ENCODE results near the gene S100A16. TPM values are rescaled to one million over a fixed set of nuclear protein-coding genes. Genes with fewer than 3 reads are reported as not detected.
"Not testable (repeated sequence)": the region's sequence is repeated elsewhere in the genome, so short reads cannot be mapped to it uniquely, and the experiment has no call there.

S100A16 gene
- total RNA-seq, 1 donor from 2014 or later = 143 TPM

DNA sequence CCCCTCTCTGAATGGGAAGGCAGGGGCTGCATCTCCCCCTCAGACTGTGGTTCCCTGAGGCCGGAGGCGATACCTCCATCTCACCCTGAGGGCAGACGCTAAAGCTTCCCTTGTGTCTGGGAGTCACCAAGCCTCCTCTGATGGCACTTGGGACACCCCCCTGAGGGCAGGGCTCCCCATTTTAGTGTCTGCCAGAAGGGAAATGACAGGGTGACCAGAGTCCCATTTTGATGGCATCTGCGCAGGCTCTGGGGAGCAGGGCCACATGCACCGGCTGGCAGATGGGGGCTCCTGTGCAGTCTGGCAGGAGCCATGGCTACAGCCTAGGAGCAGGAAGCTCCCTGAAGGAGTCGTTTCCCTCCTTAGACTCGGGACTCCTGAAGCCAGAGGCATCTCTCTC is 48.9 kb downstream of the S100A16 start:
- H3K36me3 Mint-ChIP-seq (ENCODE audit: unreplicated experiment) = no peaks in the 10 kb centered on the region
- peaks cover 50% of the 10 kb centered on the region for H3K4me1 Mint-ChIP-seq (ENCODE audit: unreplicated experiment)
- H3K27ac Mint-ChIP-seq (ENCODE audit: unreplicated experiment) = peak overlapping the region; percentile 82
- DNase-seq (ENCODE audit: extremely low spot score, unreplicated experiment) = no peak
- no peaks in the 10 kb centered on the region for H3K9me3 Mint-ChIP-seq (ENCODE audit: unreplicated experiment)
- TF ChIP-seq, protein P1, sequence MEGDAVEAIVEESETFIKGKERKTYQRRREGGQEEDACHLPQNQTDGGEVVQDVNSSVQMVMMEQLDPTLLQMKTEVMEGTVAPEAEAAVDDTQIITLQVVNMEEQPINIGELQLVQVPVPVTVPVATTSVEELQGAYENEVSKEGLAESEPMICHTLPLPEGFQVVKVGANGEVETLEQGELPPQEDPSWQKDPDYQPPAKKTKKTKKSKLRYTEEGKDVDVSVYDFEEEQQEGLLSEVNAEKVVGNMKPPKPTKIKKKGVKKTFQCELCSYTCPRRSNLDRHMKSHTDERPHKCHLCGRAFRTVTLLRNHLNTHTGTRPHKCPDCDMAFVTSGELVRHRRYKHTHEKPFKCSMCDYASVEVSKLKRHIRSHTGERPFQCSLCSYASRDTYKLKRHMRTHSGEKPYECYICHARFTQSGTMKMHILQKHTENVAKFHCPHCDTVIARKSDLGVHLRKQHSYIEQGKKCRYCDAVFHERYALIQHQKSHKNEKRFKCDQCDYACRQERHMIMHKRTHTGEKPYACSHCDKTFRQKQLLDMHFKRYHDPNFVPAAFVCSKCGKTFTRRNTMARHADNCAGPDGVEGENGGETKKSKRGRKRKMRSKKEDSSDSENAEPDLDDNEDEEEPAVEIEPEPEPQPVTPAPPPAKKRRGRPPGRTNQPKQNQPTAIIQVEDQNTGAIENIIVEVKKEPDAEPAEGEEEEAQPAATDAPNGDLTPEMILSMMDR (IDR thresholded peaks at IDR 0.05) = no peak
- no peak overlapping the region for H3K4me3 Mint-ChIP-seq (ENCODE audit: unreplicated experiment)
- H3K27me3 Mint-ChIP-seq (ENCODE audit: unreplicated experiment) = no peaks in the 10 kb centered on the region

DNA sequence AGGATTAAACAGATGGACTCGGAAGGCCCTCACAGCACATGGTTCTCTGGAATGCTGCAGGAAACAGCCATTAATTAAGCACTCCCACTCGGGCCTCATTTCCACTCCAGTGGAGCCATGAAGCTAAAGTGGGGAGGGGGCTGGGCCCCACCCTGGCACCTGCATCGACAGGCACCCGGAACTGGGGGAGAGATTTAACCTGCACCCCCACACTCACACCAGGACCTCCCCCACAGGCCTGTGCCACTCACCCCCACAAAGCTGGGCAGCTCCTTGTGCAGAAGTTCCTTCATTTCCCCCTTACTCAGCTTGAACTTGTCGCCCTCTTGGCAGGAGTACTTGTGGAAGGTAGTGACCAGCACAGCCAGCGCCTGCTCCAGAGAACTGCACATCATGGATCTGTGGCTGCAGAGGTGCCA is 49.4 kb downstream of the S100A16 start:
- H3K27me3 Mint-ChIP-seq (ENCODE audit: unreplicated experiment) = no peaks in the 10 kb centered on the region
- H3K27ac Mint-ChIP-seq (ENCODE audit: unreplicated experiment) = no peak overlapping the region
- DNase-seq (ENCODE audit: extremely low spot score, unreplicated experiment) = no peak
- H3K9me3 Mint-ChIP-seq (ENCODE audit: unreplicated experiment) = no peaks in the 10 kb centered on the region
- TF ChIP-seq, protein P1 (IDR thresholded peaks at IDR 0.05) = no peak
- H3K36me3 Mint-ChIP-seq (ENCODE audit: unreplicated experiment) = no peaks in the 10 kb centered on the region
- H3K4me3 Mint-ChIP-seq (ENCODE audit: unreplicated experiment) = no peak overlapping the region
- H3K4me1 Mint-ChIP-seq (ENCODE audit: unreplicated experiment) = peaks cover 46% of the 10 kb centered on the region

DNA sequence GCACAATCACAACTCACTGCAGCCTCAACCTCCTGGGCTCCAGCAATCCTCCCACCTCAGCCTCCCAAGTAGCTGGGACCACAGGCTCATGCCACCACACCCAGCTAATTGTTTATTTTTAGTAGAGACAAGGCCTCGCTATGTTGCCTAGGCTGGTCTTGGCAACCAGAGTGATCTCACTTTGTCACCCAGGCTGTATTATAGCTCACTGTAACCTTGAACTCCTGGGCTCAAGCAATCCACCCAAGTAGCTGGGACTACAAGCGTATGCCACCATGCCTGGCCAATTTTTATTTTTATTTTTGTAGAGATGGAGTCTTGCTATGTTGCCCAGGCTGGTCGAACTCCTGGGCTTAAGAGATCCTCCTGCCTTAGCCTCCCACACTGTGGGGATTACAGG is 50.9 kb downstream of the S100A16 start:
- not testable (repeated sequence) for H3K36me3 Mint-ChIP-seq (ENCODE audit: unreplicated experiment); H3K9me3 Mint-ChIP-seq (ENCODE audit: unreplicated experiment); DNase-seq (ENCODE audit: extremely low spot score, unreplicated experiment); H3K27me3 Mint-ChIP-seq (ENCODE audit: unreplicated experiment); H3K4me3 Mint-ChIP-seq (ENCODE audit: unreplicated experiment)
- H3K27ac Mint-ChIP-seq (ENCODE audit: unreplicated experiment) = peak overlapping the region; percentile 56
- peaks cover 34% of the 10 kb centered on the region for H3K4me1 Mint-ChIP-seq (ENCODE audit: unreplicated experiment)

GRCh38 chr1:153561466-153561985 is 51.4 kb downstream of the S100A16 start:
- Mint-ChIP-seq H3K27ac (ENCODE audit: unreplicated experiment) (peak overlapping the region; percentile 56), H3K9me3 (ENCODE audit: unreplicated experiment) (no peaks in the 10 kb centered on the region), H3K4me3 (ENCODE audit: unreplicated experiment) (no peak overlapping the region), H3K4me1 (ENCODE audit: unreplicated experiment) (peaks cover 29% of the 10 kb centered on the region), H3K27me3 (ENCODE audit: unreplicated experiment) (no peaks in the 10 kb centered on the region), H3K36me3 (ENCODE audit: unreplicated experiment) (no peaks in the 10 kb centered on the region)
- TF ChIP-seq, protein P1 (IDR thresholded peaks at IDR 0.05) = no peak
- DNase-seq (ENCODE audit: extremely low spot score, unreplicated experiment) = no peak

- peaks cover 24% of the 10 kb centered on the region for H3K4me1 Mint-ChIP-seq (ENCODE audit: unreplicated experiment)
Observed at GRCh38 chr1:153560771-153561465, 52.0 kb downstream of the S100A16 start.

More at GRCh38 chr1:153560771-153561465, 52.0 kb downstream of the S100A16 start:
- no peak overlapping the region for H3K4me3 Mint-ChIP-seq (ENCODE audit: unreplicated experiment)
- no peaks in the 10 kb centered on the region for H3K9me3 Mint-ChIP-seq (ENCODE audit: unreplicated experiment)
- H3K27ac Mint-ChIP-seq (ENCODE audit: unreplicated experiment) = no peak overlapping the region
- TF ChIP-seq, protein P1 (IDR thresholded peaks at IDR 0.05) = no peak
- no peaks in the 10 kb centered on the region for H3K27me3 Mint-ChIP-seq (ENCODE audit: unreplicated experiment)
- H3K36me3 Mint-ChIP-seq (ENCODE audit: unreplicated experiment) = no peaks in the 10 kb centered on the region
- DNase-seq (ENCODE audit: extremely low spot score, unreplicated experiment) = no peak
